Fibroblast of lung (primary cell): ENCODE measurements around the gene WIPF2. TPM values are rescaled to one million over a fixed set of nuclear protein-coding genes. Genes with fewer than 3 reads are reported as not detected.

ENCODE experiments used
- DNase-seq, 2 donors: peaks; one replicate each; pipeline versions ENCODE4 v3.0.0 to v3.0.0-alpha.2; 2010; ENCODE audit warnings: low read depth in 2 of 2
- H2AFZ ChIP-seq: 2 replicates; pipeline ENCODE4 v1.5.1; 2012; ENCODE audit warnings: low read length, control low read depth, inconsistent platforms
- H3K27ac ChIP-seq: 2 replicates; pipeline ENCODE4 v1.5.1; 2011; ENCODE audit warnings: low read length, control low read depth; ENCODE audit not compliant: insufficient read depth
- H3K27me3 ChIP-seq: 2 replicates; pipeline ENCODE4 v1.5.1; 2011; ENCODE audit warnings: mild to moderate bottlenecking, low read length; ENCODE audit not compliant: control insufficient read depth, insufficient read depth
- H3K36me3 ChIP-seq: 2 replicates; pipeline ENCODE4 v1.5.1; 2011; ENCODE audit warnings: low read length; ENCODE audit not compliant: control insufficient read depth, insufficient read depth
- H3K4me1 ChIP-seq: 2 replicates; pipeline ENCODE4 v1.5.1; 2011; ENCODE audit warnings: low read length; ENCODE audit not compliant: control insufficient read depth, insufficient read depth; ENCODE audit errors: extremely low read depth
- H3K4me2 ChIP-seq: 2 replicates; pipeline ENCODE4 v1.5.1; 2011; ENCODE audit warnings: low read length, control low read depth; ENCODE audit not compliant: insufficient read depth; ENCODE audit errors: extremely low read depth
- H3K4me3 ChIP-seq, 4 experiments: fragments of 200-600 bp in 1 of 4; sonication (generic) in 1 of 4; replicated peaks in 1 of 4; 2 replicates each; pipeline ENCODE4 v1.5.1; 2011 to 2016; ENCODE audit warnings: low read length in 4 of 4, low read depth in 3 of 4, mild to moderate bottlenecking in 3 of 4, control low read depth in 2 of 4, inconsistent platforms in 1 of 4, mixed read lengths in 1 of 4; ENCODE audit not compliant: insufficient read depth in 1 of 4; ENCODE audit errors: control extremely low read depth in 1 of 4
- H3K79me2 ChIP-seq: 2 replicates; pipeline ENCODE4 v1.5.1; 2012; ENCODE audit warnings: mild to moderate bottlenecking, low read length, inconsistent platforms; ENCODE audit not compliant: control insufficient read depth, insufficient read depth
- H3K9ac ChIP-seq: 2 replicates; pipeline ENCODE4 v1.5.1; 2011; ENCODE audit warnings: mild to moderate bottlenecking, low read length, control low read depth; ENCODE audit not compliant: insufficient read depth
- H3K9me3 ChIP-seq: 2 replicates; pipeline ENCODE4 v1.5.1; 2012; ENCODE audit warnings: low read depth, low read length; ENCODE audit not compliant: control insufficient read depth, insufficient read depth
- H4K20me1 ChIP-seq: 2 replicates; pipeline ENCODE4 v1.5.1; 2011; ENCODE audit warnings: low read length; ENCODE audit not compliant: control insufficient read depth, insufficient read depth; ENCODE audit errors: extremely low read depth
- CTCF ChIP-seq, 2 donors: IDR thresholded peaks in 1 of 2; conservative IDR thresholded peaks in 1 of 2; 1 replicate in 1 of 2; 2 replicates in 1 of 2; pipeline ENCODE4 v1.5.1; 2011 to 2012; ENCODE audit warnings: low read length in 2 of 2, control low read depth in 1 of 2, inconsistent platforms in 1 of 2, low read depth in 1 of 2, mild to moderate bottlenecking in 1 of 2
- EZH2 ChIP-seq: IDR thresholded peaks from 2 replicates; pipeline ENCODE4 v1.5.1; 2012; ENCODE audit warnings: low read length, control low read depth, mild to moderate bottlenecking; ENCODE audit errors: missing control alignments
- polyA plus RNA-seq, 2 donors: library from polyadenylated mRNA; depleted of rRNA in 1 of 2; stranded (reverse) in 1 of 2; unstranded in 1 of 2; fragments of >200 nt; gene quantifications; 2 replicates each; pipeline ENCODE4 v1.2.1, GENCODE V29; 2011 to 2012; ENCODE audit warnings: missing spikeins in 1 of 2
- total RNA-seq: library from RNA; depleted of rRNA; stranded (reverse); fragments of >200 nt; gene quantifications from 2 replicates; pipeline ENCODE4 v1.2.1, GENCODE V29; 2014

The WIPF2 gene
- total and polyA plus RNA-seq, 2 donors (not counting 1 experiment from before 2014, with no cell fraction given): 7.6 to 9.1 TPM

- DNase-seq: no peak
- Histone ChIP-seq H3K4me1 (peaks cover 64% of the 10 kb centered on the region), H3K79me2 (no peaks in the 10 kb centered on the region), H3K4me3 (no peak overlapping the region), H3K36me3 (no peaks in the 10 kb centered on the region), H3K9ac (no peak overlapping the region), H3K4me2 (no peak overlapping the region), H3K9me3 (no peaks in the 10 kb centered on the region), H4K20me1 (no peaks in the 10 kb centered on the region), H2AFZ (no peak overlapping the region), H3K27ac (no peak overlapping the region), H3K27me3 (no peaks in the 10 kb centered on the region)
- no peak for TF ChIP-seq EZH2
- no peak for TF ChIP-seq CTCF (conservative IDR thresholded peaks at IDR 0.05 in 1 of 2, IDR thresholded peaks at IDR 0.05 in 1 of 2; ENCODE audit: low read depth in 1 of 2, low read length in 2 of 2)
Measured at GRCh38 chr17:40312131-40312731, 93.1 kb downstream of the WIPF2 start.

GRCh38 chr17:40312893-40313667, 94.0 kb downstream of the WIPF2 start:
- no peak overlapping the region for H3K27ac ChIP-seq
- H3K9me3 ChIP-seq: no peaks in the 10 kb centered on the region
- TF ChIP-seq EZH2: no peak
- no peak for TF ChIP-seq CTCF (conservative IDR thresholded peaks at IDR 0.05 in 1 of 2, IDR thresholded peaks at IDR 0.05 in 1 of 2; ENCODE audit: low read depth in 1 of 2, low read length in 2 of 2)
- no peak for DNase-seq
- no peak overlapping the region for H3K9ac ChIP-seq
- no peak overlapping the region for H2AFZ ChIP-seq
- H3K36me3 ChIP-seq: no peaks in the 10 kb centered on the region
- no peaks in the 10 kb centered on the region for H4K20me1 ChIP-seq
- peaks cover 61% of the 10 kb centered on the region for H3K4me1 ChIP-seq
- H3K4me3 ChIP-seq: no peak overlapping the region
- H3K4me2 ChIP-seq: no peak overlapping the region
- no peaks in the 10 kb centered on the region for H3K27me3 ChIP-seq
- H3K79me2 ChIP-seq: no peaks in the 10 kb centered on the region

DNA sequence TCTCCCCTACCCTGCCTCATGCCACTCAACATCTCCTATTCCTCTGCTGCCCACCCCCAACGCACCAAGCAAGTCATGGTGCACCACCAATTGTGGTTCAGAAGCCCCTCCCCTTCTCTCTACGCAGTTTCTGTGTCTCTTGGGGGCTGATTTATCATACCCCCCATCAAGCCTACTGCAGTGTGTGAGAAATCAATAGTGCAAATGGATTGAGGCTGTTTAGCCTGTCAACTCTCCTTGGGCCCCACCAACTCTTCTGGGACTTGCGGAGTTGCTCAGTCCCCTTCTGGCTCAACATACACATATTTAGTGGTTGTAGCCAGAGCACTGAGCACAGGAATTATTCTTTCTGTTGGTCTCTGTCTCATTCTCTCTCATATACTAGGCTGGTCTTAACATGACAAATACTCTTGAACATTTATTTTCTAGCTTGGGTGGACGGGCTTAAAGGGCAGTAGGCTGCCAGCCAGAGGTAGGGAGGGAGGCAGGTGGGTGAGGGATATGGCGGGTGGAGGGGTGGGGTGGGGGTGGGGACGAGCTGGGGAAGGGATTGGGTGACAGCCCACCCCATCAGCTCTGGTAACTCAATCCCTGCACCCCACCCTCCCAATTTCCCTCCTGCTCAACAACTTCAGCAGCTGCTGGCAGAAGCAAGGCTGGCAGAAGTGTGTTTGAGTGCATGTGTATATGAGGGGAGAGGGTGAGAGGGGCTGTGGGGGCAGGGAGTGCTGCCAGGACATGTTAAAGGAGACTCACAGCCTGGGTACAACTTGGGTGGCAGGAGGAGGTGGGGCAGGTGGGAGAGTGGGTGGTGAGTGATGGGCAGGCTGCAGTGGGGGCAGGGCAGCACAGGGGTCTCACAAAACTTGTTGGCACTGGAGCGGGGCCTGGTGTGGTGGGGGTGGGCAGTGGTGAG, 94.8 kb downstream of the WIPF2 start:
- Histone ChIP-seq H3K27me3 (no peaks in the 10 kb centered on the region), H3K36me3 (no peaks in the 10 kb centered on the region), H3K79me2 (peaks cover 8% of the 10 kb centered on the region), H3K9ac (no peak overlapping the region), H3K4me1 (peaks cover 53% of the 10 kb centered on the region), H3K4me2 (no peak overlapping the region), H3K27ac (no peak overlapping the region), H4K20me1 (no peaks in the 10 kb centered on the region), H2AFZ (no peak overlapping the region), H3K4me3 (no peak overlapping the region), H3K9me3 (no peaks in the 10 kb centered on the region)
- TF ChIP-seq CTCF (conservative IDR thresholded peaks at IDR 0.05 in 1 of 2, IDR thresholded peaks at IDR 0.05 in 1 of 2; ENCODE audit: low read depth in 1 of 2, low read length in 2 of 2): no peak
- no peak for TF ChIP-seq EZH2
- DNase-seq: peak in 1 of 2 donors; percentile 45
